ENCODE data around the gene ZNF90.

DNA sequence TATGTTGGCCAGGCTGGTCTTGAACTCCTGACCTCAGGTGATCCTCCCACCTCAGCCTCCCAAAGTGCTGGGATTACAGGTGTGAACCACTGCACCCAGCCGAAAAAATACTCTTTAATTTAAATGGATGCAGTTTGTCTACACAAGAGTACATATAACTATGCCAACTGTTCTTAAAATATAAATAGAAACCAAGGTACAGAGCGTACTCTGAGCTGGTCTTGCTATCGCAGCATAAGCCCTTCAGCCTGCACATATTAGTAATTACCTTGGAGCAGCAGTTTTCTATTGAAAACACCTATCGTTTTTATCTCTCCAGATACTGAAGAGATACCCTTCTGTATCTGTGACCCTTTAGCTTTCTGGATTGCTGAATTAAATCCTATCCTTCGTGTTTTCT is 41.9 kb upstream of the ZNF90 start:
- TF ChIP-seq POLR2A (IDR thresholded peaks at IDR 0.05) (no peak), POLR2AphosphoS5 (IDR thresholded peaks at IDR 0.05) (no peak), EP300 (IDR thresholded peaks at IDR 0.05) (no peak)
- TF ChIP-seq, protein P1, sequence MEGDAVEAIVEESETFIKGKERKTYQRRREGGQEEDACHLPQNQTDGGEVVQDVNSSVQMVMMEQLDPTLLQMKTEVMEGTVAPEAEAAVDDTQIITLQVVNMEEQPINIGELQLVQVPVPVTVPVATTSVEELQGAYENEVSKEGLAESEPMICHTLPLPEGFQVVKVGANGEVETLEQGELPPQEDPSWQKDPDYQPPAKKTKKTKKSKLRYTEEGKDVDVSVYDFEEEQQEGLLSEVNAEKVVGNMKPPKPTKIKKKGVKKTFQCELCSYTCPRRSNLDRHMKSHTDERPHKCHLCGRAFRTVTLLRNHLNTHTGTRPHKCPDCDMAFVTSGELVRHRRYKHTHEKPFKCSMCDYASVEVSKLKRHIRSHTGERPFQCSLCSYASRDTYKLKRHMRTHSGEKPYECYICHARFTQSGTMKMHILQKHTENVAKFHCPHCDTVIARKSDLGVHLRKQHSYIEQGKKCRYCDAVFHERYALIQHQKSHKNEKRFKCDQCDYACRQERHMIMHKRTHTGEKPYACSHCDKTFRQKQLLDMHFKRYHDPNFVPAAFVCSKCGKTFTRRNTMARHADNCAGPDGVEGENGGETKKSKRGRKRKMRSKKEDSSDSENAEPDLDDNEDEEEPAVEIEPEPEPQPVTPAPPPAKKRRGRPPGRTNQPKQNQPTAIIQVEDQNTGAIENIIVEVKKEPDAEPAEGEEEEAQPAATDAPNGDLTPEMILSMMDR (IDR thresholded peaks at IDR 0.05): no peak
